Endothelial cell of umbilical vein (primary cell): Measurements from ENCODE around the gene MRPL42.

Experiments
- MAX ChIP-seq: IDR thresholded peaks from 2 replicates; pipeline ENCODE4 v1.6.1; 2011; ENCODE audit not compliant: insufficient read depth, insufficient read length
- MYC ChIP-seq: IDR thresholded peaks from one replicate; pipeline ENCODE4 v1.6.1; 2011; ENCODE audit warnings: mild to moderate bottlenecking, low read depth, low read length
- POLR2A ChIP-seq: IDR thresholded peaks from 2 replicates; pipeline ENCODE4 v1.6.1; 2012; ENCODE audit warnings: low read depth, mild to moderate bottlenecking, control low read depth, low read length
- POLR2AphosphoS5 ChIP-seq: IDR thresholded peaks from 2 replicates; pipeline ENCODE4 v1.6.1; 2012; ENCODE audit warnings: low read depth, mild to moderate bottlenecking, control low read depth, low read length, moderate library complexity; ENCODE audit not compliant: insufficient read depth
- TF ChIP-seq, protein P1 (sequence below), 2 donors: IDR thresholded peaks; 1 replicate in 1 of 2; 2 replicates in 1 of 2; pipeline ENCODE4 v1.5.1; 2011; ENCODE audit warnings: low read length in 2 of 2, mild to moderate bottlenecking in 2 of 2, moderate library complexity in 2 of 2, control low read depth in 1 of 2, inconsistent platforms in 1 of 2, low read depth in 1 of 2; ENCODE audit not compliant: insufficient read depth in 1 of 2; ENCODE audit errors: extremely low read depth in 1 of 2

- TF ChIP-seq, protein P1, sequence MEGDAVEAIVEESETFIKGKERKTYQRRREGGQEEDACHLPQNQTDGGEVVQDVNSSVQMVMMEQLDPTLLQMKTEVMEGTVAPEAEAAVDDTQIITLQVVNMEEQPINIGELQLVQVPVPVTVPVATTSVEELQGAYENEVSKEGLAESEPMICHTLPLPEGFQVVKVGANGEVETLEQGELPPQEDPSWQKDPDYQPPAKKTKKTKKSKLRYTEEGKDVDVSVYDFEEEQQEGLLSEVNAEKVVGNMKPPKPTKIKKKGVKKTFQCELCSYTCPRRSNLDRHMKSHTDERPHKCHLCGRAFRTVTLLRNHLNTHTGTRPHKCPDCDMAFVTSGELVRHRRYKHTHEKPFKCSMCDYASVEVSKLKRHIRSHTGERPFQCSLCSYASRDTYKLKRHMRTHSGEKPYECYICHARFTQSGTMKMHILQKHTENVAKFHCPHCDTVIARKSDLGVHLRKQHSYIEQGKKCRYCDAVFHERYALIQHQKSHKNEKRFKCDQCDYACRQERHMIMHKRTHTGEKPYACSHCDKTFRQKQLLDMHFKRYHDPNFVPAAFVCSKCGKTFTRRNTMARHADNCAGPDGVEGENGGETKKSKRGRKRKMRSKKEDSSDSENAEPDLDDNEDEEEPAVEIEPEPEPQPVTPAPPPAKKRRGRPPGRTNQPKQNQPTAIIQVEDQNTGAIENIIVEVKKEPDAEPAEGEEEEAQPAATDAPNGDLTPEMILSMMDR (IDR thresholded peaks at IDR 0.05; ENCODE audit: extremely low read depth in 1 of 2, insufficient read depth in 1 of 2, low read depth in 1 of 2, low read length in 2 of 2), result no peak
- TF ChIP-seq POLR2A, result no peak
- TF ChIP-seq MAX, result no peak
- no peak for TF ChIP-seq POLR2AphosphoS5
- TF ChIP-seq MYC, result no peak
These were observed 33.4 kb downstream of the MRPL42 start for GRCh38 chr12:93500667-93501066.
